DND-41 (cell line): Measurements from ENCODE around the gene MFSD2B.

Experiments
- ATAC-seq: fragments of 200-7000 bp; cut with Tn5 transposase; 3 replicates; pipeline ENCODE4 v1.9.1; 2021; ENCODE audit warnings: low read depth; ENCODE audit not compliant: insufficient read depth
- DNase-seq: peaks from one replicate; pipeline ENCODE4 v3.0.0-alpha.2; 2020
- H2AFZ ChIP-seq: 2 replicates; pipeline ENCODE4 v1.6.0; 2012; ENCODE audit warnings: low read depth, low read length
- H3K27ac ChIP-seq: 2 replicates; pipeline ENCODE4 v1.5.1; 2012; ENCODE audit warnings: low read length, inconsistent platforms
- H3K27me3 ChIP-seq: fragments of 200-600 bp; sonication (generic); 2 replicates; pipeline ENCODE4 v1.6.0; 2012; ENCODE audit warnings: low read length, mild to moderate bottlenecking, inconsistent platforms; ENCODE audit not compliant: insufficient read depth, poor library complexity
- H3K36me3 ChIP-seq: 2 replicates; pipeline ENCODE4 v1.5.1; 2012; ENCODE audit warnings: low read length, inconsistent platforms; ENCODE audit not compliant: insufficient read depth
- H3K4me1 ChIP-seq: 2 replicates; pipeline ENCODE4 v1.5.1; 2012; ENCODE audit warnings: mild to moderate bottlenecking, low read length; ENCODE audit not compliant: insufficient read depth
- H3K4me2 ChIP-seq: 2 replicates; pipeline ENCODE4 v1.6.0; 2012; ENCODE audit warnings: mild to moderate bottlenecking, moderate library complexity, low read length, inconsistent platforms; ENCODE audit not compliant: insufficient read depth
- H3K4me3 ChIP-seq, 2 experiments: fragments of 200-600 bp in 1 of 2; shearing (Covaris generic) in 1 of 2; 2 replicates each; pipeline ENCODE4 v1.5.1; 2012 to 2016; ENCODE audit warnings: inconsistent platforms in 2 of 2, low read length in 2 of 2, mild to moderate bottlenecking in 2 of 2, low read depth in 1 of 2, moderate library complexity in 1 of 2
- H3K79me2 ChIP-seq: 2 replicates; pipeline ENCODE4 v1.6.0; 2012; ENCODE audit warnings: low read length, inconsistent platforms; ENCODE audit not compliant: insufficient read depth
- H3K9ac ChIP-seq: 2 replicates; pipeline ENCODE4 v1.6.0; 2012; ENCODE audit warnings: low read depth, mild to moderate bottlenecking, inconsistent platforms, low read length, moderate library complexity
- H3K9me3 ChIP-seq: 2 replicates; pipeline ENCODE4 v1.5.1; 2012; ENCODE audit warnings: low read length, moderate library complexity, mild to moderate bottlenecking, inconsistent platforms; ENCODE audit not compliant: insufficient read depth, severe bottlenecking
- H4K20me1 ChIP-seq: 2 replicates; pipeline ENCODE4 v1.6.0; 2012; ENCODE audit warnings: low read length; ENCODE audit not compliant: insufficient read depth
- CTCF ChIP-seq: IDR thresholded peaks from 2 replicates; pipeline ENCODE4 v1.5.1; 2012; ENCODE audit warnings: borderline replicate concordance, low read length, moderate library complexity, mild to moderate bottlenecking; ENCODE audit not compliant: poor library complexity, severe bottlenecking; ENCODE audit errors: extremely low read depth
- EZH2 ChIP-seq: IDR thresholded peaks from 3 replicates; pipeline ENCODE4 v1.6.1; 2012; ENCODE audit warnings: borderline replicate concordance, low read depth, mild to moderate bottlenecking, moderate library complexity, low read length, inconsistent platforms; ENCODE audit not compliant: severe bottlenecking

MFSD2B gene

GRCh38 chr2:24049485-24050021, 39.7 kb downstream of the MFSD2B start, which contains the start of gene FKBP1B:
Gene FKBP1B (plus strand): TSS chr2:24049741. CDS start chr2:24049850, 109 bp downstream.
- Histone ChIP-seq H3K79me2 (peaks cover 26% of the 10 kb centered on the region), H3K4me3 (peak within 1 kb of the TSS in 1 of 2 experiments; percentile 51; a peak in 3 of 4 replicates), H3K4me2 (peak within 1 kb of the TSS; percentile 63), H3K4me1 (peaks cover 29% of the 10 kb centered on the region), H3K36me3 (no peaks in the 10 kb centered on the region), H3K27ac (no peak within 1 kb of the TSS), H3K27me3 (no peaks in the 10 kb centered on the region), H3K9ac (peak within 1 kb of the TSS; percentile 40), H2AFZ (peak within 1 kb of the TSS; percentile 51), H4K20me1 (0 out of 2 replicates have a peak, but pooled peaks cover 3% of the 10 kb centered on the region), H3K9me3 (no peaks in the 10 kb centered on the region)
- TF ChIP-seq EZH2 = no peak
- no peak for TF ChIP-seq CTCF
- ATAC-seq (no peak), DNase-seq (peak; percentile 47)

GRCh38 chr2:24050041-24050979, 40.4 kb downstream of the MFSD2B start:
- H3K27ac ChIP-seq = no peak overlapping the region
- no peak overlapping the region; the same call in 1 of the 2 replicates for H3K9ac ChIP-seq
- H3K79me2 ChIP-seq = peaks cover 18% of the 10 kb centered on the region
- no peaks in the 10 kb centered on the region for H3K36me3 ChIP-seq
- peak overlapping the region in 1 of 2 experiments; percentile 51; a peak in 2 of 4 replicates for H3K4me3 ChIP-seq
- peaks cover 24% of the 10 kb centered on the region for H3K4me1 ChIP-seq
- no peaks in the 10 kb centered on the region for H3K27me3 ChIP-seq
- H2AFZ ChIP-seq = no peak overlapping the region; the same call in 1 of the 2 replicates
- H3K9me3 ChIP-seq = no peaks in the 10 kb centered on the region
- ATAC-seq (no peak), DNase-seq (no peak)
- H4K20me1 ChIP-seq = no peaks in the 10 kb centered on the region
- TF ChIP-seq EZH2 (no peak), CTCF (no peak)
- peak overlapping the region; percentile 63 for H3K4me2 ChIP-seq

GRCh38 chr2:24051833-24052232, 41.9 kb downstream of the MFSD2B start:
- Histone ChIP-seq H4K20me1 (no peaks in the 10 kb centered on the region), H3K4me2 (no peak overlapping the region), H3K4me3 (no peak overlapping the region), H3K4me1 (peaks cover 12% of the 10 kb centered on the region), H3K27ac (no peak overlapping the region), H3K79me2 (peaks cover 3% of the 10 kb centered on the region), H3K9ac (no peak overlapping the region), H3K36me3 (no peaks in the 10 kb centered on the region), H3K9me3 (no peaks in the 10 kb centered on the region), H3K27me3 (no peaks in the 10 kb centered on the region), H2AFZ (no peak overlapping the region)
- DNase-seq (no peak), ATAC-seq (no peak)
- no peak for TF ChIP-seq EZH2
- TF ChIP-seq CTCF = no peak
